CD4-positive, alpha-beta T cell treated with Interleukin-12 subunit alpha and Interleukin-12 subunit beta, for 1 hour (primary cell): ENCODE data around the gene OR52E8.

ENCODE experiments used
- DNase-seq: peaks from one replicate; pipeline ENCODE4 v3.0.0-alpha.2; 2020

The OR52E8 gene

DNA sequence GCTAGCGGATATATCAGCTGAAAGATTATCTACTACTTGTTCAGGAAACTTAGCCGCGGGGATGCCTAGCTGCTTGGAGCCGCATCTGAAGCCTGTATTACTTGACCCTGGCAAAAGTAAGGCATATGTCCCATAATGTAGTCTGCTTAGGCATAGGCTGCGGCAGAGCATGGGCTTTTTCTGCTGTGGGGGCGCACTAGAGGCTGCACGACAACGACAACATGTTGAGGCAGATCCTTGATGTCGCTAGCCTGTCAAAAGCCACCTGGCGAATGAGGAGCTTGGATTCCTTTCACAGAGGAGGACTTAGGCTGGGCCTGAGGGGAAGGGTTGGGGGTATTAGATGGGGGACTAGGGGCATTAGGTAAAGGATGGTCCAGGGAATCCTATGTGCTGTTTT, 49.9 kb downstream of the OR52E8 start:
- no peak for DNase-seq
